ENCODE data around the gene TAS1R3.

Gene TAS1R3

GRCh38 chr1:1374929-1375662 lies 44.0 kb downstream of the TAS1R3 start, which contains the start of gene AURKAIP1:
Gene AURKAIP1, minus strand, starts transcription at chr1:1375207. Its CDS starts 451 bp downstream, at chr1:1374756.
- peak; percentile 88 for TF ChIP-seq FOXP2 (optimal IDR thresholded peaks at IDR 0.05; ENCODE audit: borderline replicate concordance, extremely low read depth, extremely low read length, insufficient read depth)
- peak; percentile 55 for TF ChIP-seq POLR2AphosphoS5 (IDR thresholded peaks at IDR 0.05; ENCODE audit: low read depth, low read length)
- TF ChIP-seq REST (IDR thresholded peaks at IDR 0.05; ENCODE audit: insufficient read depth in 1 of 2, low read depth in 2 of 2, low read length in 2 of 2), result peak in 1 of 2 experiments; percentile 59; a peak in 2 of 4 replicates
- peak; percentile 60; the same call in 1 of the 2 replicates for TF ChIP-seq SIN3A (IDR thresholded peaks at IDR 0.05; ENCODE audit: borderline replicate concordance, insufficient read depth, low read length)
- peak; percentile 83; the same call in 1 of the 2 replicates for TF ChIP-seq TAF1 (IDR thresholded peaks at IDR 0.05; ENCODE audit: borderline replicate concordance, insufficient read depth, low read length)

- TF ChIP-seq POLR2AphosphoS5 (IDR thresholded peaks at IDR 0.05; ENCODE audit: low read depth, low read length) (no peak), FOXP2 (optimal IDR thresholded peaks at IDR 0.05; ENCODE audit: borderline replicate concordance, extremely low read depth, extremely low read length, insufficient read depth) (no peak), TAF1 (IDR thresholded peaks at IDR 0.05; ENCODE audit: borderline replicate concordance, insufficient read depth, low read length) (no peak), SIN3A (IDR thresholded peaks at IDR 0.05; ENCODE audit: borderline replicate concordance, insufficient read depth, low read length) (no peak), REST (IDR thresholded peaks at IDR 0.05; ENCODE audit: insufficient read depth in 1 of 2, low read depth in 2 of 2, low read length in 2 of 2) (no peak)
Measured at GRCh38 chr1:1376551-1377226, 45.6 kb downstream of the TAS1R3 start.

GRCh38 chr1:1377540-1378205 lies 46.6 kb downstream of the TAS1R3 start:
- TF ChIP-seq TAF1 (IDR thresholded peaks at IDR 0.05; ENCODE audit: borderline replicate concordance, insufficient read depth, low read length) (no peak), SIN3A (IDR thresholded peaks at IDR 0.05; ENCODE audit: borderline replicate concordance, insufficient read depth, low read length) (no peak), FOXP2 (optimal IDR thresholded peaks at IDR 0.05; ENCODE audit: borderline replicate concordance, extremely low read depth, extremely low read length, insufficient read depth) (no peak), POLR2AphosphoS5 (IDR thresholded peaks at IDR 0.05; ENCODE audit: low read depth, low read length) (no peak), REST (IDR thresholded peaks at IDR 0.05; ENCODE audit: insufficient read depth in 1 of 2, low read depth in 2 of 2, low read length in 2 of 2) (no peak)

GRCh38 chr1:1380860-1381259 lies 49.8 kb downstream of the TAS1R3 start:
- TF ChIP-seq POLR2AphosphoS5 (IDR thresholded peaks at IDR 0.05; ENCODE audit: low read depth, low read length) (no peak), FOXP2 (optimal IDR thresholded peaks at IDR 0.05; ENCODE audit: borderline replicate concordance, extremely low read depth, extremely low read length, insufficient read depth) (no peak), SIN3A (IDR thresholded peaks at IDR 0.05; ENCODE audit: borderline replicate concordance, insufficient read depth, low read length) (no peak), REST (IDR thresholded peaks at IDR 0.05; ENCODE audit: insufficient read depth in 1 of 2, low read depth in 2 of 2, low read length in 2 of 2) (no peak), TAF1 (IDR thresholded peaks at IDR 0.05; ENCODE audit: borderline replicate concordance, insufficient read depth, low read length) (no peak)

Data from PFSK-1 (cell line).